Measurements from ENCODE around the gene KLHDC1.

- TF ChIP-seq, protein P1, sequence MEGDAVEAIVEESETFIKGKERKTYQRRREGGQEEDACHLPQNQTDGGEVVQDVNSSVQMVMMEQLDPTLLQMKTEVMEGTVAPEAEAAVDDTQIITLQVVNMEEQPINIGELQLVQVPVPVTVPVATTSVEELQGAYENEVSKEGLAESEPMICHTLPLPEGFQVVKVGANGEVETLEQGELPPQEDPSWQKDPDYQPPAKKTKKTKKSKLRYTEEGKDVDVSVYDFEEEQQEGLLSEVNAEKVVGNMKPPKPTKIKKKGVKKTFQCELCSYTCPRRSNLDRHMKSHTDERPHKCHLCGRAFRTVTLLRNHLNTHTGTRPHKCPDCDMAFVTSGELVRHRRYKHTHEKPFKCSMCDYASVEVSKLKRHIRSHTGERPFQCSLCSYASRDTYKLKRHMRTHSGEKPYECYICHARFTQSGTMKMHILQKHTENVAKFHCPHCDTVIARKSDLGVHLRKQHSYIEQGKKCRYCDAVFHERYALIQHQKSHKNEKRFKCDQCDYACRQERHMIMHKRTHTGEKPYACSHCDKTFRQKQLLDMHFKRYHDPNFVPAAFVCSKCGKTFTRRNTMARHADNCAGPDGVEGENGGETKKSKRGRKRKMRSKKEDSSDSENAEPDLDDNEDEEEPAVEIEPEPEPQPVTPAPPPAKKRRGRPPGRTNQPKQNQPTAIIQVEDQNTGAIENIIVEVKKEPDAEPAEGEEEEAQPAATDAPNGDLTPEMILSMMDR (IDR thresholded peaks at IDR 0.05 in 8 of 11, conservative IDR thresholded peaks at IDR 0.05 in 3 of 11) = no peak
- no peak for TF ChIP-seq POLR2A (IDR thresholded peaks at IDR 0.05)
Measured at GRCh38 chr14:49670475-49670874, 22.4 kb upstream of the KLHDC1 start.
